ENCODE data around the gene PARP12. TPM values are rescaled to one million over a fixed set of nuclear protein-coding genes. Genes with fewer than 3 reads are reported as not detected.

Gene PARP12
- total and polyA plus RNA-seq, 2 of the 8 experiments (the other 6 are each of a cell fraction or from before 2014, with no cell fraction given): 9.0 to 21.5 TPM

DNA sequence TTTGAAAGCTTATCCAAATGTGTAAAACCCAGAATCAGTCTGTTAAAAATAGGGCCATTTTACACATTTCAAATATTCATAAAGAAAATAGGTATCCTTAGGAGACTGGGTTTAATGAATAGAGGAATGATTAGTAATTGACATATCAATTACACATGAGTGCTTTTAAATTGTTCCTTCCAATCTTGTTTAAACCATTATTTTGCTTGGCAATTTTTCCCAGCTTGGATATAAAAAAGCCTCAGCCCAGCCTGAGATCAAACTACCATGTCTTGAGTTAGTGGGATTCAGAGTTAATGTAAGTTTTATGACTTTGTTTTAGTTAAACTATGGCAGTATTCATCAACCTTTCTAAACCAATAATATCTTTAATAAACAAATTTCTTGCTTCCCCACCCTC is 28.3 kb downstream of the PARP12 start (continued):
- no peak for TF ChIP-seq BRCA1 (IDR thresholded peaks at IDR 0.05; ENCODE audit: low read depth, low read length)
- TF ChIP-seq NANOG (IDR thresholded peaks at IDR 0.05; ENCODE audit: insufficient read depth, low read depth, low read length, poor library complexity, severe bottlenecking): no peak
- TF ChIP-seq HDAC2 (IDR thresholded peaks at IDR 0.05; ENCODE audit: borderline replicate concordance in 1 of 2, low read depth in 2 of 2, low read length in 2 of 2): no peak
- no peak for TF ChIP-seq POU5F1 (IDR thresholded peaks at IDR 0.05; ENCODE audit: low read depth, low read length)
- no peak for TF ChIP-seq JUND (IDR thresholded peaks at IDR 0.05; ENCODE audit: low read length)
- no peak for TF ChIP-seq MAFK (IDR thresholded peaks at IDR 0.05; ENCODE audit: low read depth, low read length)
- TF ChIP-seq SP2 (IDR thresholded peaks at IDR 0.05; ENCODE audit: low read length): no peak
- TF ChIP-seq, protein P1, sequence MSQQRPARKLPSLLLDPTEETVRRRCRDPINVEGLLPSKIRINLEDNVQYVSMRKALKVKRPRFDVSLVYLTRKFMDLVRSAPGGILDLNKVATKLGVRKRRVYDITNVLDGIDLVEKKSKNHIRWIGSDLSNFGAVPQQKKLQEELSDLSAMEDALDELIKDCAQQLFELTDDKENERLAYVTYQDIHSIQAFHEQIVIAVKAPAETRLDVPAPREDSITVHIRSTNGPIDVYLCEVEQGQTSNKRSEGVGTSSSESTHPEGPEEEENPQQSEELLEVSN (IDR thresholded peaks at IDR 0.05): no peak
- no peak for TF ChIP-seq SAP30 (IDR thresholded peaks at IDR 0.05; ENCODE audit: insufficient read depth, insufficient replicate concordance, low read length)
- no peak for TF ChIP-seq CREB1 (IDR thresholded peaks at IDR 0.05)
- no peak for TF ChIP-seq CBX5 (IDR thresholded peaks at IDR 0.05; ENCODE audit: low read depth, low read length)
- TF ChIP-seq, protein P2, sequence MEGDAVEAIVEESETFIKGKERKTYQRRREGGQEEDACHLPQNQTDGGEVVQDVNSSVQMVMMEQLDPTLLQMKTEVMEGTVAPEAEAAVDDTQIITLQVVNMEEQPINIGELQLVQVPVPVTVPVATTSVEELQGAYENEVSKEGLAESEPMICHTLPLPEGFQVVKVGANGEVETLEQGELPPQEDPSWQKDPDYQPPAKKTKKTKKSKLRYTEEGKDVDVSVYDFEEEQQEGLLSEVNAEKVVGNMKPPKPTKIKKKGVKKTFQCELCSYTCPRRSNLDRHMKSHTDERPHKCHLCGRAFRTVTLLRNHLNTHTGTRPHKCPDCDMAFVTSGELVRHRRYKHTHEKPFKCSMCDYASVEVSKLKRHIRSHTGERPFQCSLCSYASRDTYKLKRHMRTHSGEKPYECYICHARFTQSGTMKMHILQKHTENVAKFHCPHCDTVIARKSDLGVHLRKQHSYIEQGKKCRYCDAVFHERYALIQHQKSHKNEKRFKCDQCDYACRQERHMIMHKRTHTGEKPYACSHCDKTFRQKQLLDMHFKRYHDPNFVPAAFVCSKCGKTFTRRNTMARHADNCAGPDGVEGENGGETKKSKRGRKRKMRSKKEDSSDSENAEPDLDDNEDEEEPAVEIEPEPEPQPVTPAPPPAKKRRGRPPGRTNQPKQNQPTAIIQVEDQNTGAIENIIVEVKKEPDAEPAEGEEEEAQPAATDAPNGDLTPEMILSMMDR (IDR thresholded peaks at IDR 0.05; ENCODE audit: control extremely low read depth in 1 of 3, insufficient read depth in 1 of 3, low read depth in 1 of 3, low read length in 3 of 3): no peak
- TF ChIP-seq TAF1 (IDR thresholded peaks at IDR 0.05; ENCODE audit: low read depth, low read length): no peak
- no peak for TF ChIP-seq EP300 (IDR thresholded peaks at IDR 0.05; ENCODE audit: borderline replicate concordance in 1 of 2, low read depth in 2 of 2, low read length in 2 of 2)
- TF ChIP-seq, protein P3, sequence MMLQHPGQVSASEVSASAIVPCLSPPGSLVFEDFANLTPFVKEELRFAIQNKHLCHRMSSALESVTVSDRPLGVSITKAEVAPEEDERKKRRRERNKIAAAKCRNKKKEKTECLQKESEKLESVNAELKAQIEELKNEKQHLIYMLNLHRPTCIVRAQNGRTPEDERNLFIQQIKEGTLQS (IDR thresholded peaks at IDR 0.05; ENCODE audit: insufficient read depth, low read depth, low read length): no peak
- no peak for TF ChIP-seq RFX5 (IDR thresholded peaks at IDR 0.05; ENCODE audit: borderline replicate concordance, low read depth, low read length)
- TF ChIP-seq RAD21 (IDR thresholded peaks at IDR 0.05 in 1 of 2, conservative IDR thresholded peaks at IDR 0.05 in 1 of 2; ENCODE audit: low read depth in 2 of 2, low read length in 2 of 2): no peak
- no peak for TF ChIP-seq SP4 (IDR thresholded peaks at IDR 0.05; ENCODE audit: low read length)

All from H1 (cell line).